Activated T-helper 17 cell treated with anti-CD3 and anti-CD28 coated beads, Interleukin-2, amount 50 U/mL, for 72 hours (primary cell): ENCODE data around the gene VCAM1. TPM values are rescaled to one million over a fixed set of nuclear protein-coding genes. Genes with fewer than 3 reads are reported as not detected.
"Not testable (repeated sequence)": the region's sequence is repeated elsewhere in the genome, so short reads cannot be mapped to it uniquely, and the experiment has no call there.

Source experiments
- ATAC-seq: fragments of 150-1000 bp; cut with Tn5 transposase; replicated peaks from 2 replicates; pipeline ENCODE4 v1.10.0; 2021; ENCODE audit warnings: mild to moderate bottlenecking, moderate library complexity
- H3K27ac Mint-ChIP-seq: one replicate; pipeline ENCODE4 v1.8.0; 2022; ENCODE audit warnings: mixed read lengths
- H3K27me3 Mint-ChIP-seq: one replicate; pipeline ENCODE4 v1.8.0; 2022; ENCODE audit warnings: mixed read lengths
- H3K36me3 Mint-ChIP-seq: one replicate; pipeline ENCODE4 v1.8.0; 2022; ENCODE audit warnings: low read depth, mild to moderate bottlenecking, mixed read lengths
- H3K4me1 Mint-ChIP-seq: one replicate; pipeline ENCODE4 v1.8.0; 2022; ENCODE audit warnings: mixed read lengths
- H3K4me3 Mint-ChIP-seq: one replicate; pipeline ENCODE4 v1.8.0; 2022; ENCODE audit warnings: mild to moderate bottlenecking, mixed read lengths
- H3K9me3 Mint-ChIP-seq: one replicate; pipeline ENCODE4 v1.8.0; 2022; ENCODE audit warnings: mixed read lengths
- total RNA-seq, 2 donors: library from RNA; stranded (reverse); gene quantifications; one replicate each; pipeline ENCODE4 v1.2.3, GENCODE V29; 2022

Gene VCAM1
- total RNA-seq, 2 donors from 2014 or later, result not detected

- no peak for ATAC-seq
- H3K27me3 Mint-ChIP-seq, result peaks cover 17% of the 10 kb centered on the region
- H3K9me3 Mint-ChIP-seq, result peaks cover 5% of the 10 kb centered on the region
- H3K4me3 Mint-ChIP-seq, result no peak overlapping the region
- H3K4me1 Mint-ChIP-seq, result no peaks in the 10 kb centered on the region
- no peaks in the 10 kb centered on the region for H3K36me3 Mint-ChIP-seq
- no peak overlapping the region for H3K27ac Mint-ChIP-seq
Observed at GRCh38 chr1:100778748-100779147, 59.2 kb downstream of the VCAM1 start.

GRCh38 chr1:100780814-100781213 lies 61.3 kb downstream of the VCAM1 start:
- Mint-ChIP-seq H3K27me3 (peaks cover 17% of the 10 kb centered on the region), H3K4me3 (no peak overlapping the region), H3K4me1 (no peaks in the 10 kb centered on the region), H3K9me3 (peaks cover 5% of the 10 kb centered on the region), H3K27ac (no peak overlapping the region), H3K36me3 (no peaks in the 10 kb centered on the region)
- no peak for ATAC-seq

DNA sequence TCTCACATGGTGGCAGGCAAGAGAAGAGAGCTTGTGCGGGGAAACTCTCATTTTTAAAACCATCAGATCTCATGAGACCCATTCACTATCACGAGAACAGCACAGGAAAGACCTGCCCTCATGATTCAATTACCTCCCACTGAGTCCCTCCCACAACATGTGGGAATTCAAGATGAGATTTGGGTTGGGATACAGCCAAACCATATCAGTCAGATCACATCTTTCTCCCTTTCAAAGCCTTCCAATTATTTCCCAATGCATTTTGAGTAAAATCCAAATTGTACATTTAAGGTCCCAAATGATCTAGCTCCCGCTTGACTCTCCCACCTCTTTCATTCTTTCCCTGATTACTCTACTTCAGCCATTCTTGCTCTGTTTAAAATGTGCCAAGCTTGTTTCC lies 62.2 kb downstream of the VCAM1 start:
- not testable (repeated sequence) for H3K4me3 Mint-ChIP-seq, H3K4me1 Mint-ChIP-seq, H3K9me3 Mint-ChIP-seq, H3K36me3 Mint-ChIP-seq, ATAC-seq, H3K27ac Mint-ChIP-seq
- H3K27me3 Mint-ChIP-seq, result peaks cover 17% of the 10 kb centered on the region

- Mint-ChIP-seq H3K27me3 (peaks cover 15% of the 10 kb centered on the region), H3K4me1 (no peaks in the 10 kb centered on the region), H3K36me3 (no peaks in the 10 kb centered on the region), H3K4me3 (no peak overlapping the region), H3K9me3 (peaks cover 5% of the 10 kb centered on the region), H3K27ac (no peak overlapping the region)
- no peak for ATAC-seq
Observed at GRCh38 chr1:100782473-100783039, 63.0 kb downstream of the VCAM1 start.

DNA sequence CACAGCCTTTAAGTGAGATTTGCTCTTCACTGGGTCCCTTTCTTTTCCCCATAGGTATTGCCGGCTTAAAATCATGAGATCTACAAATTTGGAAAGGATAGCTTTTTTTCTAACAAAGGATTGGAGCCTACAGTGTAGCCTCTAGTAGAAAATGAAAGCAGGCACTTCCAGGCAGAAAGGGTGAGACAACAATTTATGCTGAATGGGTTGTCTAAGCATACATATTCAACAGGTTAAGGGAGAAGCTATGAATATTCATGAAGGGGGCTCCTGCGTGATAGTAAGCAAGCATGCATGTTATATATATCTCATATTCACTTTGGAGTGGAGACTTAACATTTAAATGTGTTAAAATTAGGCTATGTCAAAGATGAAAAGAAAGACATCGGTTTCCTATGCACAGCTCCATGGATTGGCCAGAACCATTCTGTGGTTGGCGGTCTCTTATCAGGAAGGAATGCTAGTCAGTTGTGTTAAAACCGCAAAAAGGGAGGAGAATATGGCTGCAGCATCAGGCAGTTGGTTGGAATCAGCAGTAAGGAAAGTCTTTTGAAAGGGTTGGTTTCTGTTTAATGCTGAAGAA lies 66.0 kb downstream of the VCAM1 start:
- H3K27ac Mint-ChIP-seq, result no peak overlapping the region
- H3K4me3 Mint-ChIP-seq, result no peak overlapping the region
- no peaks in the 10 kb centered on the region for H3K4me1 Mint-ChIP-seq
- peaks cover 12% of the 10 kb centered on the region for H3K27me3 Mint-ChIP-seq
- no peak for ATAC-seq
- H3K36me3 Mint-ChIP-seq, result no peaks in the 10 kb centered on the region
- H3K9me3 Mint-ChIP-seq, result peaks cover 5% of the 10 kb centered on the region

- ATAC-seq, result no peak
- no peaks in the 10 kb centered on the region for H3K36me3 Mint-ChIP-seq
- H3K4me3 Mint-ChIP-seq, result no peak overlapping the region
- peaks cover 12% of the 10 kb centered on the region for H3K27me3 Mint-ChIP-seq
- H3K9me3 Mint-ChIP-seq, result peaks cover 4% of the 10 kb centered on the region
- H3K4me1 Mint-ChIP-seq, result no peaks in the 10 kb centered on the region
- H3K27ac Mint-ChIP-seq, result no peak overlapping the region
Observed at GRCh38 chr1:100786870-100787269, 67.3 kb downstream of the VCAM1 start.

Other genes starting within 250 kb of the VCAM1 start
- gene GPR88, start 181.6 kb upstream of the VCAM1 start, total RNA-seq, result under 1 TPM in 1 of 2 donors, not detected in 1; 0.11 TPM
- 1 to 10 TPM; 5.9 to 6.0 TPM for gene EXTL2, start 175.1 kb downstream of the VCAM1 start, total RNA-seq
- 10 to 100 TPM; 39.1 to 51.6 TPM for gene SLC30A7, start 176.3 kb downstream of the VCAM1 start, total RNA-seq